GM12872 (cell line): Measurements from ENCODE around the gene DNAJC11.

Experiments used
- CTCF ChIP-seq: IDR thresholded peaks from 3 replicates; pipeline ENCODE4 v1.5.1; 2011; ENCODE audit warnings: low read depth, mild to moderate bottlenecking, low read length, moderate library complexity; ENCODE audit not compliant: insufficient read depth

The DNAJC11 gene

GRCh38 chr1:6623269-6623965 is 78.2 kb downstream of the DNAJC11 start:
- no peak for TF ChIP-seq CTCF

GRCh38 chr1:6622396-6623152 is 79.0 kb downstream of the DNAJC11 start:
- no peak for TF ChIP-seq CTCF

DNA sequence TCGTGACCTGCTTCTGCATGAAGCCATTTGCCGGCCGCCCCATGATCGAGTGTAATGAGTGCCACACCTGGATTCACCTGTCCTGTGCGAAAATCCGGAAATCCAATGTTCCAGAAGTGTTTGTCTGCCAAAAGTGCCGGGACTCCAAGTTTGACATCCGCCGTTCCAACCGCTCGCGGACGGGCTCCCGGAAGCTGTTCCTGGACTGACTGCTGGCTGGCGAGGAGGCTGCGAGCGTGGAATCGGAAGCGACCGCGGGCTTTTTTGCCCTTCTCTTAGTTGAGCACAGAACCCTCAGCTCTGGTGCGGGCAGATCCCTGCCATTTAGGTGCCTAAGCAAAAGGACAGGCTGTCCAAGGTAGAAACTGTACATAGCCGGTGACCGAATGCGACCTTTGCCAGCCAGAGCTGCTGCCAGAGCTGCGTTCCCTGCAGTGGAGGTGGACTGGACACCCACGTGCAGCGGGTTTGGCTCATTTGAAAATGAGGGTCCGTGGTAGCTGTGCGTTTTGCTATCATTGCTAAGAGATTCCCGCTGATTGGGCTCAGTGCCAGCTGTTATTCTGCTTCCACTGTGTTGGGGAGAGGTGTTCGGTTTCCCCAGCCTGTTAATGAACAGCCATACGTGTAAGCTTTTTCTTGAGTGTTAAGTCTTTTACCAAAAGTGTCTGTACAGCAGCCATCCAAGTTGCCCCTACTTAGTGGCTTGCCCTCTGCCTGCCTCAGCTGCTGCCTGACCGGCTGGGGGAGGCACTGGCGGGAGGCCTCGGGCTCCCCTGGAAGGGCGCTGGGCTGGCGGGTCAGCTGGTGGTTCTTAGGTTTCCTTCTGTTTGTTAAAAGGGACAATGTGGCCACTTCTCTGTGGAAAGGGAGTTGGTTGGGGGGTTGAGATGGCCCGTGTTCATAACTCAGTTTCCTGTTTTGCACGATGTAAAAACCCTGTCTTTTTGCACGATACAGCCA is 79.9 kb downstream of the DNAJC11 start:
- no peak for TF ChIP-seq CTCF

- no peak for TF ChIP-seq CTCF
Measured at GRCh38 chr1:6619045-6619444, 82.6 kb downstream of the DNAJC11 start.

DNA sequence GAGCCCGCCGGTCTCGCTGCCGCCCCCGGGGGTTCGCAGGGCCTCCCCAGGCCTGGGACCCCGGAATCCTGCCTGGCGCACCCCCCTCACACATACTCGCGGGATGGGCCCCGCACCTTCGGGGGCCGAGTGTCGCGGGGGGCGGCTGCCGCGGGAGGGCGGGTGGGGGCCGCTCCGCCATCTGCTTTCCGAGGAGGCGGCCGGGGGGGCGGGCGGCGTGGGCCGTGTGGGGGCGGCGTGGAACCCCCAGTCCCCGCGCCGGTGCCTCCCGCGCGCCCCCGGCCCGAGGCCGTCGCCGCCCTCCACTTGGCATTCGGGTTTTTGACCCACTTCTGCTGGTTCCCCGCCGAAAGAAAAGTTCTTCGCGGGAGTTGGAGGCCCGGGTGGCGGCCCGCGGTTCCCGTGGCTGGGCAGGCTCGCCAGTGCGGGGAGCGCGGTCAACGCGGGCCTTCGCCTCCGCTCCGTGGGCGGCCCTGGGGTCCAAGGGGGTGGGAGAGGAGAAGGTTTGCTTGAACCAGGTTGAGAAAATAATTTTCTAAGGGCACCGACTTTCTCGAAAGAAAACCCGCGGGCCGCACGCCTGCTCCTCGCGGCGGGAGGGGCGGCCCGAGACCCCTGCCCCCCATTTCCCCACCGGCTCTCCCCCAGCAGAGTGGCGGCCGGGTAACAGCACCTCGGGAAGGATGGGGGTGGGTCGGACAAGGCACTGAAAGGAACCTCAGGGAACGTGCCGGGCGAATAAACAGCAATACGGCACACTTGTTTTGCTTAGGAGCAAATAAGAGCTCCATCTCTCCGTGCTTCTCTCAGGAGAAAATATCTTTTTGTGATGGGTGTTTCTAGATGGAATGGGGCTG is 86.5 kb downstream of the DNAJC11 start:
- TF ChIP-seq CTCF: no peak

DNA sequence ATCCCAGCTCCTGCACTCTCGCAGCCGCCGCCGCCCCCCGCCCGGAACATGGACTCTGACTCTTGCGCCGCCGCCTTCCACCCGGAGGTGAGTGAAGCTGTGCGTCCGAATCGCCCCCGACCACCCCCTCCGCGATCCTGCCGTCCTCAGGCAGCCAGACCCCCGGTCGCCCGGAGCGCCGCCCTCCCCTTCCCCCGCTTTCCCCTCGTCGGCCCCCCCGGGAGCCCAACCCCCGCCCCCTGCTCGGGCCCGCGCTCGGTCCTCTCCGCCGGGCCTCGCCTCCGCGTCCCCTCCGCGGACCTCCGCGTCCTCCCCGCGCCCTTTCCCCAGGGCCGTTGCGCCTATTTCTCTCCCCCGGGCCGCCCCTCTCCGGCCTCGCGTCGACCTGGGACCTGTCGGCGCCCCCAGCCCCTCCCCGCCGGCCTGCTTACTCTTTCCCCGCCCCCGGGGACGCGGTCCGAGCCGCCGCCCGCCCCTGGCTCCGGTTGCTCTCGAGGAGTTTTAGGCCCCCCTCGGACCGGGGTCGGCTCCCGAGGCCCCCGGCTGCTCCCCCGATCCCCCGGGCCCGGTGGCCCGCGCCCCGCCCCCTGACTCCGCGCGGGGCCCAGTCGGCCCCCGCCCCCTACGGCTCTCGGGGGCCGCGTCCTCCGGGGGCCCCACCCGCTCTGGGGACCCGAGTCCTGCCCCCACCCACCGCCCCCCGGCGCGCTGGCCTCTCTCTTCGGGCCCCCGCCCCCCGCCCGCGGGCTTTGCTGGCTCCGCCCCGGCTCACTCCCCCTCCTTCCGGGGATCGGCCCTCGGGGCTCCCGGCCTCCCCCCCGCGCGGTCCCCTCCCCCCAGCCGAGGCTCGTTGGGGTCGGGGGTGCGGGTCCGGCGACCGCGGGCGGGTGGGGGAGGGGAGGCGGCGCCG is 87.3 kb downstream of the DNAJC11 start:
- no peak for TF ChIP-seq CTCF
